ENCODE data around the gene FPR1.

FPR1 gene

DNA sequence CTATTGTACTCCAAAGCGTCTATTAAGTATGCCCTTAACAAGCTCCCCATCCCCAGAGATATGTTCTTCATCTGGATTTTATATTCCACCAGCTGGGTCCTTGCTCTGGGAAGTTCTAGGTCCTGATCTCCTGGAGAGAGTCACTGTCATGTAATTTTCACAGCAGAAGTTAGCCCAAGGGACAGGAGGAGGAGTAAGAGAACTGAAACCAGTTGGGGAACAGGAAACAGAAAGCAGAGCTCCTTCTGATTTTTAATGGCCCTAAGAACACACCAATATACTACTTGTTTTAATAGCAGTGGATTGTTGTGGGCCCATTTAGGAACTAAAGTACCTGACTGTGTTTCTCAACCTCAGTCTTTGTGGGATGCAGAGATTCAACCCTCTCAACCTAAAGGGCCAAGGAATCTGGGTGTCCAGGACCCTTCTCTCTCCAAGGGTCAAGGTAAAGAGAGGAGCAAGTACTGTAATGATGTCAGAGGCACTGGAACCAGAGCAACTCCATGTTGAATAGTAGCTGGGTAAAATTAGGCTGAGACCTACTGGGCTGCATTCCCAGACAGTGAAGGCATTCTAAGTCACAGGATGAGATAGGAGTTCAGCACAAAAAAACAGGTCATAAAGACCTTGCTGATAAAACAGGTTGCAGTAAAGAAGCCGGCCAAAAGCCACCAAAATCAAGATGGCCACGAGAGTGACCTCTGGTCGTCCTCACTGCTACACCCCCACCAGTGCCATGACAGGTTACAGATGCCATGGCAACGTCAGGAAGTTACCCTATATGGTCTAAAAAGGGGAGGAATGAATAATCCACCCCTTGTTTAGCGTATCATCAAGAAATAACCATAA, 35.2 kb upstream of the FPR1 start:
- Histone ChIP-seq H3K4me3 (ENCODE audit: control insufficient read depth in 1 of 7, extremely low read depth in 1 of 7, insufficient read depth in 4 of 7, low read depth in 2 of 7, low read length in 6 of 7) (no peak overlapping the region), H3K9me3 (ENCODE audit: control extremely low read depth in 1 of 5, control insufficient read depth in 4 of 5, insufficient read depth in 2 of 5, low read depth in 1 of 5, low read length in 4 of 5) (no peaks in the 10 kb centered on the region), H3K36me3 (ENCODE audit: control insufficient read depth in 4 of 4, insufficient read depth in 4 of 4, low read length in 3 of 4) (no peaks in the 10 kb centered on the region), H3K4me1 (ENCODE audit: control extremely low read depth in 1 of 4, control insufficient read depth in 4 of 4, insufficient read depth in 4 of 4, low read length in 3 of 4) (peaks cover 0 to 1% (median 0%) of the 10 kb centered on the region in 4 experiments), H3K27me3 (replicated peaks in 2 of 5; ENCODE audit: control insufficient read depth in 4 of 5, insufficient read depth in 5 of 5, low read length in 4 of 5) (peaks cover 0 to 3% (median 0%) of the 10 kb centered on the region in 5 experiments), H3K27ac (ENCODE audit: insufficient read depth in 1 of 2, low read depth in 1 of 2, low read length in 2 of 2, poor library complexity in 1 of 2, severe bottlenecking in 2 of 2) (no peak overlapping the region)
- DNase-seq: no peak
- WGBS (ENCODE audit: insufficient coverage): 92% methylated on average over 4 of the region's 6 CpGs
- CTCF ChIA-PET: no interaction called here
- POLR2A ChIA-PET: no interaction called here

DNA sequence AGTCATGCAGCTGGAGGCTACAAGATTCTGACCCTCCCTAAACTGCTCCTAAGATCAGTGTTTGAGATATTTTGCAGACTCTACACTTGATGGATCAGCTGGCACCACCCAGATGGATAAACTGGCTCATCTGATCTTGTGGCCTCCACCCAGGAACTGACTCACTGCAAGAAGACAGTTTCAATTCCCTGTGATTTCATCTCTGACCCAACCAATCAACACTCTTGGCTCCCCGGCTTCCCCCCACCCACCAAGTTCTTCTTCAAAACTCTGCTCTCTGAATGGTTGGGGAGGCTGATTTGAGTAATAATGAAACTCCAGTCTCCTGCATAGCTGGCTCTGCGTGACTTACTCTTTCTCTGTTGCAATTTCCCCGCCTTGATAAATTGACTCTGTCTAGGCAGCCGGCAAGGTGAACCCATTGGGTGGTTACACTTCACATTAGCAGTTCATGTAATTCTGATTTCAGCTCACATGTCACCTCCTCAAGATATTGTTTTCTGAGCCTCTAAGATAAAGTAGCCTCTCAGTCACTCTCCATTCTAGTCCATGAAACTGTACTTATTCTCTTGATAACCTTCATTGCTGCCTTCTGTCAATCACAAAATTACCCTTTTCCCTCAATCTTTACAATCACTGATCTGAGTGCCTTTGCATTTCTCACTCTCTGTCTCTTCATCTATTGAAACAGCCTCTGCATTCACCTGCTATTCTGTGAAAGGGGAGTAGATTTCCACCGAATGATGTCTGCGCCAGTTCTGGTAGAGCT, 33.4 kb upstream of the FPR1 start:
- peaks cover 0 to 12% (median 4%) of the 10 kb centered on the region in 5 experiments for H3K27me3 ChIP-seq (replicated peaks in 2 of 5; ENCODE audit: control insufficient read depth in 4 of 5, insufficient read depth in 5 of 5, low read length in 4 of 5)
- H3K27ac ChIP-seq (ENCODE audit: insufficient read depth in 1 of 2, low read depth in 1 of 2, low read length in 2 of 2, poor library complexity in 1 of 2, severe bottlenecking in 2 of 2): no peak overlapping the region
- CTCF ChIA-PET: interaction anchor here (0.8 to 1.5 kb wide), 5 partner anchors 13 to 182 kb away, joined by 3 to 4 read pairs (median 3); no protein-coding TSS in a partner anchor
- POLR2A ChIA-PET: no interaction called here
- no peak for DNase-seq
- peaks cover 0 to 4% (median under 1%) of the 10 kb centered on the region in 4 experiments for H3K4me1 ChIP-seq (ENCODE audit: control extremely low read depth in 1 of 4, control insufficient read depth in 4 of 4, insufficient read depth in 4 of 4, low read length in 3 of 4)
- WGBS (ENCODE audit: insufficient coverage): 98% methylated on average over 5 of the region's 6 CpGs
- H3K36me3 ChIP-seq (ENCODE audit: control insufficient read depth in 4 of 4, insufficient read depth in 4 of 4, low read length in 3 of 4): no peaks in the 10 kb centered on the region
- H3K4me3 ChIP-seq (ENCODE audit: control insufficient read depth in 1 of 7, extremely low read depth in 1 of 7, insufficient read depth in 4 of 7, low read depth in 2 of 7, low read length in 6 of 7): no peak overlapping the region
- H3K9me3 ChIP-seq (ENCODE audit: control extremely low read depth in 1 of 5, control insufficient read depth in 4 of 5, insufficient read depth in 2 of 5, low read depth in 1 of 5, low read length in 4 of 5): no peaks in the 10 kb centered on the region

DNA sequence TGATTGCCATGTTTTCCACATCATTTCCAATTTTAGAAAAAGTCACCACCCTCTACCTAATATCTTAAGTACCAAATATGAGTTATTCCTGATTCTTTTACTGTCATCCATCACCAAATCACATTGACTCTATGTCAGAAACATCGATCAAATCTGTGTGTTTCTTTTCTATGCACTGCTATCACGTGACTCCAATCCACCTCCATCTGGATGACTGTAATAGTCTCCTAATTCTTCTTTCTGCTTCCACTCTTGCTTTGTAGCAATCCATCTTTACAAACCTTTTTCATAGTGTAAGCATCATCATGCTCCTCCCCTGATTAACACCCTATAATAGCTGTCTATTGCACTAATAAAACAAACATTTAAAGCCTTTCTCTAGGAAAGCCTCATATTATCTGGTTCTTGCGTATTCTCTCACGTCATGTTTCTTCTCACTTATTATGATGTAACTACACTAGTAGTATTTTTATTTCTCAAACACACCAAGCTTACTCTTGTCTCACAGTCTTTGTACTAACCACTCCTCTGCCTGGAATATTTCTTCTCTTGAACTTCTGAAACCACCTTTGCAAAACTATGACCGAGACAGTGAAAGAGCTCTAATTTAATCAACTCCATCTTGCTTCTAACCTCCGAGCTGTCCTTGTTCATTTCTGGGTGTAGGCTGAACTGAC, 32.6 kb upstream of the FPR1 start:
- CTCF ChIA-PET: interaction anchor here (0.8 to 1.5 kb wide), 5 partner anchors 14 to 181 kb away, joined by 3 to 4 read pairs (median 3); no protein-coding TSS in a partner anchor
- Histone ChIP-seq H3K27ac (ENCODE audit: insufficient read depth in 1 of 2, low read depth in 1 of 2, low read length in 2 of 2, poor library complexity in 1 of 2, severe bottlenecking in 2 of 2) (no peak overlapping the region), H3K36me3 (ENCODE audit: control insufficient read depth in 4 of 4, insufficient read depth in 4 of 4, low read length in 3 of 4) (no peaks in the 10 kb centered on the region)

DNA sequence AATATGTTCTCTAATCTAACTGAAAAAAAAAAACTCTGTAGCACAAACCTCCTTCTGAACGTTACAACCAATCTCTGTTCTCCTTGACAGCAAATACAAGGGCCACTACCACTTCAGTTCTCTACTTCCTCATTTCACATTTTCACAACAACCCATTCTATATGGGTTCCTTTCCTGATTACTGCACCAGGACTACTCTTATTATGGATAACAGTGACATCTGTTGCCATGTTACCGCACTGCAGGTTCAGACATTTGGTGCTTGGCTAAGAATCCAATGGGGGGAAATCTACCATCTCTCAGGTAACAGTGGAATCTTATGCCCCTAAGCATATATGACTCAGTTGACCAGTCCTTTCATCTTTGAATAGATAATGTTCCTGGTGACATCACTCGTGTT, 31.7 kb upstream of the FPR1 start:
- no peaks in the 10 kb centered on the region for H3K9me3 ChIP-seq (ENCODE audit: control extremely low read depth in 1 of 5, control insufficient read depth in 4 of 5, insufficient read depth in 2 of 5, low read depth in 1 of 5, low read length in 4 of 5)
- CTCF ChIA-PET: no interaction called here
- H3K27me3 ChIP-seq (replicated peaks in 2 of 5; ENCODE audit: control insufficient read depth in 4 of 5, insufficient read depth in 5 of 5, low read length in 4 of 5): peaks cover 0 to 23% (median 6%) of the 10 kb centered on the region in 5 experiments
- H3K36me3 ChIP-seq (ENCODE audit: control insufficient read depth in 4 of 4, insufficient read depth in 4 of 4, low read length in 3 of 4): no peaks in the 10 kb centered on the region
- no peak overlapping the region for H3K27ac ChIP-seq (ENCODE audit: insufficient read depth in 1 of 2, low read depth in 1 of 2, low read length in 2 of 2, poor library complexity in 1 of 2, severe bottlenecking in 2 of 2)
- peak; percentile 80 to 91 (median 88) for DNase-seq
- WGBS (ENCODE audit: insufficient coverage): 15% methylated on average over 3 of the region's 3 CpGs
- H3K4me3 ChIP-seq (ENCODE audit: control insufficient read depth in 1 of 7, extremely low read depth in 1 of 7, insufficient read depth in 4 of 7, low read depth in 2 of 7, low read length in 6 of 7): no peak overlapping the region
- POLR2A ChIA-PET: no interaction called here
- H3K4me1 ChIP-seq (ENCODE audit: control extremely low read depth in 1 of 4, control insufficient read depth in 4 of 4, insufficient read depth in 4 of 4, low read length in 3 of 4): peaks cover 0 to 4% (median under 1%) of the 10 kb centered on the region in 4 experiments

More for the DNA sequence above, 32.6 kb upstream of the FPR1 start:
- no peak for DNase-seq
- WGBS (ENCODE audit: insufficient coverage): 98% methylated on average over 4 of the region's 6 CpGs
- Histone ChIP-seq H3K4me1 (ENCODE audit: control extremely low read depth in 1 of 4, control insufficient read depth in 4 of 4, insufficient read depth in 4 of 4, low read length in 3 of 4) (peaks cover 0 to 4% (median under 1%) of the 10 kb centered on the region in 4 experiments), H3K9me3 (ENCODE audit: control extremely low read depth in 1 of 5, control insufficient read depth in 4 of 5, insufficient read depth in 2 of 5, low read depth in 1 of 5, low read length in 4 of 5) (no peaks in the 10 kb centered on the region), H3K4me3 (ENCODE audit: control insufficient read depth in 1 of 7, extremely low read depth in 1 of 7, insufficient read depth in 4 of 7, low read depth in 2 of 7, low read length in 6 of 7) (no peak overlapping the region), H3K27me3 (replicated peaks in 2 of 5; ENCODE audit: control insufficient read depth in 4 of 5, insufficient read depth in 5 of 5, low read length in 4 of 5) (peaks cover 0 to 20% (median 4%) of the 10 kb centered on the region in 5 experiments)
- POLR2A ChIA-PET: no interaction called here

DNA sequence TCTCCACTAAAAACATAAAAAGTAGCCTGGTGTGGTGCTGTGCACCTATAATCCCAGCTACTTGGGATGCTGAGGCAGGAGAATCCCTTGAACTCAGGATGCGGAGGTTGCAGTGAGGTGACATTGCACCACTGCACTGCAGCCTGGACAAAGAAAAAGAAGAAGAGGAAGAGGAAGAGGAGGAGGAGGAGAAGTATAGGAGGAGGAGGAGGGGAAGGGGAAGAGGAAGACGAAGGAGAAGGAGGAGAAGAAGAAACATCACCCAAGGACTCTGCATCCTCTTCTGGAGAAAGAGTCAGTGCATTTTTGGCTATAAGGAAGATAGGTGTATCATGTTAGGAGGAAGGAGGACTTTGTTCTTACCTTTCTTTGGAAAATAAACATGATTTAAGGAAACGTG, 30.3 kb upstream of the FPR1 start:
- 75% methylated on average over 2 of the region's 3 CpGs for WGBS (ENCODE audit: insufficient coverage)
- Histone ChIP-seq H3K27me3 (replicated peaks in 2 of 5; ENCODE audit: control insufficient read depth in 4 of 5, insufficient read depth in 5 of 5, low read length in 4 of 5) (peaks cover 0 to 23% (median 6%) of the 10 kb centered on the region in 5 experiments), H3K27ac (ENCODE audit: insufficient read depth in 1 of 2, low read depth in 1 of 2, low read length in 2 of 2, poor library complexity in 1 of 2, severe bottlenecking in 2 of 2) (no peak overlapping the region), H3K4me3 (ENCODE audit: control insufficient read depth in 1 of 7, extremely low read depth in 1 of 7, insufficient read depth in 4 of 7, low read depth in 2 of 7, low read length in 6 of 7) (no peak overlapping the region), H3K9me3 (ENCODE audit: control extremely low read depth in 1 of 5, control insufficient read depth in 4 of 5, insufficient read depth in 2 of 5, low read depth in 1 of 5, low read length in 4 of 5) (no peaks in the 10 kb centered on the region), H3K36me3 (ENCODE audit: control insufficient read depth in 4 of 4, insufficient read depth in 4 of 4, low read length in 3 of 4) (no peaks in the 10 kb centered on the region), H3K4me1 (ENCODE audit: control extremely low read depth in 1 of 4, control insufficient read depth in 4 of 4, insufficient read depth in 4 of 4, low read length in 3 of 4) (peaks cover 0 to 4% (median under 1%) of the 10 kb centered on the region in 4 experiments)
- ChIA-PET POLR2A (no interaction called here), CTCF (no interaction called here)
- no peak for DNase-seq

DNA sequence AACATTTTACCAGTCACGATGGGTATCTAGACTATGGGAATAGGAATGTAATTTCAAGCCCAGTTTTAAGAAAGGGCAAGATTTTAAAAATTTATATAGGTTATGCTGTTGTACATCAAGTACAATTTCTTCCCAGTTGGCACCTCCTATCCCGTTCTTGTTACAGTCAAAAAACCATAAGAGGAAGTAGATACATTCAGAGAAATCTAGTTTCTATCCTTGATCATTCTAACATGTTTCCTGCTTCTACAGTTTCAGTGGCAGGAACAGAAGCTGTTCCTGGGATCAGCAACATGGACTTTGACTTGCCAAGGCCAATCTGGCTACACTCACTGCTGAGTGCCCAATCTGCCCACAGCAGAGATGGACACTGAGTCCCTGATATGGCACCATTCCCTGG, 28.6 kb upstream of the FPR1 start:
- no peak overlapping the region for H3K4me3 ChIP-seq (ENCODE audit: control insufficient read depth in 1 of 7, extremely low read depth in 1 of 7, insufficient read depth in 4 of 7, low read depth in 2 of 7, low read length in 6 of 7)
- peaks cover 0 to 4% (median under 1%) of the 10 kb centered on the region in 4 experiments for H3K4me1 ChIP-seq (ENCODE audit: control extremely low read depth in 1 of 4, control insufficient read depth in 4 of 4, insufficient read depth in 4 of 4, low read length in 3 of 4)
- CTCF ChIA-PET: no interaction called here

More for the DNA sequence above, 28.6 kb upstream of the FPR1 start:
- no peak for DNase-seq
- POLR2A ChIA-PET: interaction anchor here (0.6 kb wide), 1 partner anchor 646 kb away, joined by 3 read pairs; no protein-coding TSS in a partner anchor
- H3K27ac ChIP-seq (ENCODE audit: insufficient read depth in 1 of 2, low read depth in 1 of 2, low read length in 2 of 2, poor library complexity in 1 of 2, severe bottlenecking in 2 of 2): no peak overlapping the region
- H3K36me3 ChIP-seq (ENCODE audit: control insufficient read depth in 4 of 4, insufficient read depth in 4 of 4, low read length in 3 of 4): no peaks in the 10 kb centered on the region
- H3K27me3 ChIP-seq (replicated peaks in 2 of 5; ENCODE audit: control insufficient read depth in 4 of 5, insufficient read depth in 5 of 5, low read length in 4 of 5): peaks cover 0 to 23% (median 6%) of the 10 kb centered on the region in 5 experiments
- H3K9me3 ChIP-seq (ENCODE audit: control extremely low read depth in 1 of 5, control insufficient read depth in 4 of 5, insufficient read depth in 2 of 5, low read depth in 1 of 5, low read length in 4 of 5): no peaks in the 10 kb centered on the region
- WGBS (ENCODE audit: insufficient coverage): 36% methylated on average over 2 of the region's 2 CpGs

Data from common myeloid progenitor, CD34-positive (primary cell).